Fibroblast of gingiva (primary cell): ENCODE results near the gene MED13L.

ENCODE experiments used
- DNase-seq: peaks from one replicate; pipeline ENCODE4 v3.0.0-alpha.2; 2011; ENCODE audit warnings: low read depth

MED13L gene

DNA sequence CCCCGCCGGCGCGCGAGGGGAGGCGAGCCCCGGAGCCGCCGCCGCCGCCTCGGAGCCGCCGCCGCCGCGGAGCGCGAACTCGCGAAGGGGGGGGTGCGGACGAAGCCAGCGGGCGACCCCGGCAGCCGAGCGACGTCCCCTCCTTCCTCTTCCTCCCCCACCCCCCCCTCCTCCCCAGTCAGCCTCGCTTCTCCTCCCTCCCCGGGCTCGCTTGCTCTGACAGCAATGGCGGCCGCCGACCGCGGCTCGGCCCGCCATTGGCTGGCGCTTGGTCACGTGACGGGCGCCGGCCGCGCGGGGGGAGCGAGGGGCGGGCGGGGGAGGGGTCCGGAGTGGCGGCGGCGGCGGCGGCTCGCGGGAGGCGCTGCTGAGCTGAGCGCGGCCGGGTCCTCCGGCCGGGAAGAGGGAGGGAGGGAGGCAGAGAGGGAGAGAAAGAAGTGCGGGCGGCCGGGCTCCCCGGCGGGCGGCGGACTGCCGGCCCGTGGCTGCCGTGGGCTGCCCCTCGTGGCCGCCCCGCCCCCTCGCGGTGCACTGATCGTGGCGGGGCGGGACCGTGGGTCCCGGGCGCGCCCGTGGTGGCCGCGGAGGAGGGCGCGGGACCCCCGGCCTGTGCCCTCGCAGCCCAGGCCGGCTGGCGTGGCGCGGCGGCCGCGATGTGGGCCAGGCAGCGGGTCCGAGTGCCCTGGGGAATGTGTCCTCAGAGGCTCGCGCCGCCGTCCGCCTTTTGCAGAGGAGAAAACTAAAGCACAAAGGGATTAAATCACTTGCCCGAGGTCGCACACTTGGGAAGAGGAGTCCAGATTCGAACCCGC lies at the start of gene MED13L:
MED13L (minus strand) TSS at position 227 of the 812 bp plus-strand sequence. CDS start 562 bp downstream, outside the sequence.
- DNase-seq: peak; percentile 90

- DNase-seq: no peak
Measured at GRCh38 chr12:116325336-116325664, 47.8 kb upstream of the MED13L start.

DNA sequence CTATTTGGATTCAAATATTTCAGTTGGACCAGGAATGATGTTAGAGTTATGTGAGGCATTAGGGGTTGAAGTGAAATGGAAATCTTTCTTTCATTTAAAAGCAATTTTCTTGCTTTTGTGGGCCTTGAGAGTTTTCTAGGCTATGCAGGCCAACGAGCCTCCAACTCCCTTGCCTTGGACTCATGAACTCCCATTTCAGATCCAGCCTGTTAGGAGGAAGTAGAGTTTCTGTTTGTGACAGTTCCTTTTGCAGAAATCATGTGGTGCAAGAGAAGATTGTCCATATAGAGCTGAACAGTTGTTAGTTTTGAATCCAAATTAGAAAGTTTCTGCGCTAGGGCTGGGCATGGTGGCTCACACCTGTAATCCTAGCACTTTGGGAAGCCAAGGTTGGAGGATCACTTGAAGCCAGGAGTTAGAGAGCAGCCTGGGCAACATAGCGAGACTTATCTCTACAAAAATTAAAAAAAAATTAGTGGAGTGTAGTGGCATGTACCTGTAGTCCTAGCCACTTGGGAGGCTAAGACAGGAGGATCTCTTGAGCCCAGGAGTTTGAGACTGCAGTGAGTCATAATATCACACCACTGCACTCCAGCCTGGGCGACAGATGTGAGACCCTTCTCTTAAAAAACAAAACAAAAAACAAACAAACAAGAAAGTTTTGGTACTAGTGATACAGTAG lies 47.3 kb upstream of the MED13L start:
- no peak for DNase-seq

DNA sequence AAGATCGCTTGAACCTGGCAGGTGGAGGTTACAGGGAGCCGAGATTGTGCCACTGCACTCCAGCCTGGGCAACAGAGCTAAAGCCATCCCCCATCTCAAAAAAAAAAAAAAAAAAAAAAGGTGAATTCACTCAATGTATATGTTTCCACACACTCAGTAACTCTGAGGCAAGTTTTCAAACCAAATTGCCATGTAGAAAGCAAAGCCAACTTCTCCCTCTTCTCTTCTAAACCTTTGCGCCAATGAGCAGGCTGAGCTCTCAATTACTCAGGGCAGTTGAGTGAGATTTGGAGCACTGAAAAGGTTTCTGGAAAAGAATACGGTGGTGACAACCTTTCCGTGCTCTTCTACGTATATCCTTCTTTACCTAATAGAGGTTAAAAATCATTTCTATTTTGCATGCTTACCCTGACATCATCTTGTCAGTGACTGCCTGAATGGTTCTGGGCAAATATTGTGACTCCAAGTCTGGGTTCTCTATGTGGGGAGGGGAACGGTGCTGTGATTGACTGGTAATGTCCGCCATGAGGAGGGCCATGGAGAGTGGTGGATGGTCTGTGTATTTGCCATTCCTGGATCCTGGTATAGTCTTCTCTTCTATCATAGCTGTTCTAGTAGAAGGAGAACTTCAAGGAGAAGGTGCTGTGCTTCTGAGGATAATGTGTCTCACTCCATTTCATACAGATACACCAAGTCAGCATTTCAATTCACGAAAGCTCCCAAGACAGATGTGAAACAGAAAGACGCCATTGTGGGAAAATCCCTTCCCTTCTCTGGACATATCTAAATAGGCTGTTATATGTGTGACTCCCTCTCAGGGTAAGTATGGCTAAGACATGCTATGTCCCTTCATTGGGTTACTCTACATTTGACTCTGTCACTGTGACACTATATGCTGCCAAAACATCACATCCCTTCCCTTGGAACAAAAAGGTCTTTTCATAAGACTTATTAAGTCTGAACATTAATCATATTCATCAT lies 46.2 kb upstream of the MED13L start:
- DNase-seq: no peak

- no peak for DNase-seq
Measured at GRCh38 chr12:116321913-116322312, 44.4 kb upstream of the MED13L start.

DNA sequence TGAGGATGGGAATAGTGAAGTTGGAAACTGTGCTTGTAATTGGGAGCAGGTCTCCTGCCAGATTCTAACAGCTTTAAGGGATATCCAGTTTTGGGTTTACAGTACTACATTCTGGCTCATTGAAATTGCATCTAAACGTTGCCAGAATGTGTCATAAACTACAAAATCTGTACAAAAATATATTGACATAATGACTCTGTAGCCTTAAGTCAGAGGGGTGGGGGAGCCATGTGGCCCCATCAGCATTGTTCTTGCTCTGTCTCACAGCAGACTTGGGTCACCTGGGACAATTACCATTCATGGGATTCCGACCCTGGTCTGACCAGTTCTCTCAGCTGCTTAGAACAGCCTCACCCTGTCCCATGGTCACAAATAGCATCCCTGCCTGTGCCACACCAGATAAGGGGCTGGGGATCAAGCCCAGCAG lies 43.3 kb upstream of the MED13L start:
- peak; percentile 73 for DNase-seq

- DNase-seq: peak; percentile 97
Measured at GRCh38 chr12:116319898-116320621, 42.6 kb upstream of the MED13L start.

DNA sequence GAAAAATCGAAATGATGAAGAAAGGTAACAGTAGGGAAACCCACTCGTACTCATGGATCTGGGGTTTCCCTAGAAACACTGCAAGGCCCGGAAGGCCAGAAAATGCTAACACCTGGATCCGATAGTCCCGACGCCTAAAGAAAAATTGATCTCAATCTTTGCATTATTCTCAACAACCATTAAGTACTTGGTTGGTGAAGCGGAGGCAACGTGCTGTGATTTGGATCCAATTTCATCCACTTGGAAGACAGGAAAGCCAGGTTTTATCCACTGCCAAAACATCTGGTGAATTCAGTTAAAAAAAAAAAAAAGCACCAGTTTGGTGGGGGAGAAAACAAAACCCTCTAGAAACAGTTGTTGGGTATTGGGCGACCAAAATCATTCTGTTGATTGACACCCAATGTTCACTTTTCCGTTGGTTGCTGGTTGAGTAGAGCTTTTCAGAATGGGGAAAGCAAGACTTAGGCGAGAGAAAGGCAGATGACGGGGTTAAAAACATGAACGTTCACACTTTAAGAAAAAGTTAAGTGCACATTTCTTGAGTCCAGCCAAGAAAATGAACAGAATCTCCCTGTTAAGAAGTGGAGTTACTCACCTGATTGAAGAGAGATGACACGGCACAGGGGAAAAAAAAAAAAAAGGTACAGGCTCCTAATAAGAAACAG lies 41.9 kb upstream of the MED13L start:
- DNase-seq: peak; percentile 66

GRCh38 chr12:116318576-116319232 lies 41.2 kb upstream of the MED13L start:
- peak; percentile 30 for DNase-seq

- no peak for DNase-seq
Measured at GRCh38 chr12:116317986-116318575, 40.6 kb upstream of the MED13L start.

- no peak for DNase-seq
Measured at GRCh38 chr12:116317139-116317538, 39.6 kb upstream of the MED13L start.

DNA sequence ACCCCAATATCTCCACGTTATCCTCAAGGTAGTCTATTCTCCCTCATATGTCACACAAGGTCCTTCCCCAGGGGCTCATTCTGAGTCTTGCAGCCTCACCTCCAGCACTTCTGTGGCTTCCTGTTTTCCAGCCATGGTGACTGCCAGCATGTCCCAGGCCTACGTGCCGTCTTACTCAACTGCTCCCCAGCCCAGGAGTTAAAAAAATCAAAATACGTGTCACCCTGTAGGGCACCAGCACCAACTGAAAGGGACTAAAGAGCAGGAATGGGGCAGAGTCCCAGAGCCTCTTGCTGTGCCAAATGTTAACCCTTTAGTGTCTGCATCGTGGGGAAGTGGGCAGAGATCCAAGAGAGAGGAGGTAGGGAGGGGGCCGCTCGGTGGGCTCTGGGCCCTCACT lies 37.0 kb upstream of the MED13L start:
- DNase-seq: no peak

DNA sequence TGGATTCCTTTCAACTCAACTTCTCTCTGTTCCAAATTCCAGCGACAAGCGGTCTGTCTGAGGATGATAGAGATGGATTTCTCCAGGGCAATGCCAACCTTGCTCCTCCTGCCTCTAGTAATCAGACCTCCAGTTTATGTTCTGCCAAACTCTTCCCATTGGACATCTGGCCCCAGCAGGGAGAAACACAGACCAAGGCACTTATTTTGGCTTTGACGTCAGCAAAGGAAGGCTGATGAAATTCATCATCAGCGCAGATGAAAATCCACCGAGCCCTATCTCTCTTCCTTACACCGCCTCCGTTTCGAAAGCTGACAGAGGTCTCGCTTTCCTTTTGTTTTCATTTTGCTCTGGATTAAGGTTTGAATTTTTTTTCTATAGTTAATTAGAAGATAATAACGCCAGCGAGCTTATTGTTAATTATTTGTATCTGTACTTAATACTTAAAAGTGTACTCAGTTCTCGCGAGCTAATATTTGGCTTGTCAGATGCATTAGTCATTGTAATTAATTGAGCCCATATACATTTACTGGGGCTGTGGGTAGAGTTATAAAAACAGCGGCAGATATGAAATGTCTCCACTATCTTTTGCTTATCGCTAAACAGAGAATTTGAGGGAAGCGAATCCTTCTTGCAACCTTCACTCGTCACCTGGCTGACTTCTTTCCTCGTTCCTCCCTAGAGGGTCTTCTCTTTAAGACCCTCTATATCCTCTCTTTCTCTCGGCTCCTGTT lies 35.9 kb upstream of the MED13L start:
- no peak for DNase-seq

DNA sequence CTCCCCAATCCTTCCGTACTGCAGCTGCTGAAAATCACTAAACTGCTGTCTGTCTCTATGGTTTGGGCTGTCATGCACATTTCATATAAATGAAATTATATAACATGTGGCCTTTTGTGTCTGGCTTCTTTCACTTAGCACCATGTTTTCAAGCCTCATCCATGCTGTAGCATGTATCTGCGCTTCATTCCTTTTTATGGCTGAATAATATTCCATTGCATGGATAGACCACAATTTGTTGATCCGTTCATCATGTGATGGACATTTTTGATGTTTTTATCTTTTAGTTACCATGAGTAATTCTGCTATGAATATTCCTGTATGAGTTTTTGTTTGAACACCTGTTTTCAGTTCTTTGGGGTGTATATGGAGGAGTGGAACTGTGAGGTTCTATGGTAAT lies 32.6 kb upstream of the MED13L start:
- DNase-seq: no peak

DNA sequence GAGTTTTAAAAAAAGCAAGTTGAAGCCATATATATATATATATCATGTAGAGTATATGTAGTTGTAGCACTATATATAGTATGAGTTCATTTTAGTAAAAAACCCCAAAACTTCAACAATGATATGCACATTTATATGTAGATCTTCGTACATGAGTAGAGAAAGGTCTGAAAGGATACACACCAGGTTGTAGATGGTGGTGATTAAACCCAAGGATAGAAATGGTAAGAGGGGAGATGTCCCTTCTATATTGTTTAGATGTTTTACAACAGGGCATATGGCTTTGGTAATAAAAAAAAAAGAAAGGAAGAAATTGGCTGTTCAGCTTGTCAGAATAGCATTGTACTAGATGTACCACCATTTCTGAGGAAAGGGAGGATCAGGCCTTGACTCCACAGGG lies 31.9 kb upstream of the MED13L start:
- no peak for DNase-seq

GRCh38 chr12:116308647-116309046 lies 31.2 kb upstream of the MED13L start:
- no peak for DNase-seq

DNA sequence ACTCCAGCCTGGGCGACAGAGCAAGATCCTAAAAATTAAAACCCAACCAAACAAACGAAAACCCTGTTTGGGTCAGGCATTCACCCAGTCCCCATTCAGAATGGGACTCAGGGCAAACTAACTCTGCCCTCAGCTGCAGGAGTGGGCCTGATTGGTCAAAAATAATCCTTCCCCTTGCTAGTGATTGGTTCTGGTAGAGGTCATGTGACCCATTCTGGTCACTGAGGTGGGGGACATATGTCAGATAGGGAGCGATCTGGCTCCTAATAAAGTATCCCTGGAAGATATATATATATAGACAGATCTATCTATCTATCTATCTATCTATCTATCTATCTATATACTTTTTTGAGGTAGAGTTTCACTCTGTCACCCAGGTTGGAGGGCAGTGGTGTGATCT lies 29.5 kb upstream of the MED13L start:
- no peak for DNase-seq

GRCh38 chr12:116306506-116306905 lies 29.0 kb upstream of the MED13L start:
- no peak for DNase-seq

- no peak for DNase-seq
Measured at GRCh38 chr12:116304621-116305020, 27.1 kb upstream of the MED13L start.

DNA sequence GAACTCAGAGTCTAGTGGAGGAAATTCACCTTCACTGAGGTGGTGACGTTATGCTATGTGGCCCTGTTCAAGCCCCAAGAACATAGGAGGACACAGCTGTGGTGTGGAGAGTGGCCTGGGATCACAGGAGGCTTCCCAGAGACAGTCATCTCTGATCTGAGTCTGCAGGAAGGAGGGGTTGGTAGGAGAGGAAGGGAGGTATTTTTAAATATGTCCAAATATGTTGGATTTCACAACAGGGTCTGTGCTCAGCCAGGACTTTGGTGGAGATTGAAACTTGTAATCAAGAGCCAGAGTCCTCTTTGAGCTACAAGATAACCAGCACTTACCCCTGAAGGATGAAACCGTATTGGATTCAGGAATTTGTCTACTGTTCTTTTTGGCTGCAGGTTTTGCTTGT lies 26.4 kb upstream of the MED13L start:
- peak; percentile 61 for DNase-seq
